ELR (cell line): ENCODE results near the gene IGSF6.
"Not testable (repeated sequence)": the region's sequence is repeated elsewhere in the genome, so short reads cannot be mapped to it uniquely, and the experiment has no call there.

ENCODE experiments used
- DNase-seq: peaks from one replicate; pipeline ENCODE4 v3.0.0-alpha.2; 2015; ENCODE audit warnings: low read depth

Gene IGSF6

GRCh38 chr16:21629616-21630539 is 22.5 kb downstream of the IGSF6 start:
- not testable (repeated sequence) for DNase-seq

- DNase-seq = peak; percentile 73
Observed at GRCh38 chr16:21628772-21629171, 23.6 kb downstream of the IGSF6 start.

- no peak for DNase-seq
Observed at GRCh38 chr16:21628121-21628726, 24.2 kb downstream of the IGSF6 start.

GRCh38 chr16:21626659-21627277 is 25.6 kb downstream of the IGSF6 start:
- DNase-seq = peak; percentile 95

GRCh38 chr16:21625026-21625425 is 27.4 kb downstream of the IGSF6 start:
- no peak for DNase-seq

- no peak for DNase-seq
Observed at GRCh38 chr16:21622545-21622944, 29.9 kb downstream of the IGSF6 start.

- no peak for DNase-seq
Observed at GRCh38 chr16:21620592-21620991, 31.8 kb downstream of the IGSF6 start.

- no peak for DNase-seq
Observed at GRCh38 chr16:21619765-21620425, 32.5 kb downstream of the IGSF6 start.

GRCh38 chr16:21618281-21618680 is 34.1 kb downstream of the IGSF6 start:
- no peak for DNase-seq

- DNase-seq = no peak
Observed at GRCh38 chr16:21617607-21618006, 34.8 kb downstream of the IGSF6 start.

- DNase-seq = no peak
Observed at GRCh38 chr16:21614896-21615295, 37.5 kb downstream of the IGSF6 start.

GRCh38 chr16:21613781-21614180 is 38.6 kb downstream of the IGSF6 start:
- no peak for DNase-seq

- no peak for DNase-seq
Observed at GRCh38 chr16:21613361-21613760, 39.0 kb downstream of the IGSF6 start.

- DNase-seq = no peak
Observed at GRCh38 chr16:21611556-21612384, 40.6 kb downstream of the IGSF6 start.

GRCh38 chr16:21611198-21611555 is 41.2 kb downstream of the IGSF6 start:
- DNase-seq = peak; percentile 48

- DNase-seq = no peak
Observed at GRCh38 chr16:21610766-21611165, 41.6 kb downstream of the IGSF6 start.

- no peak for DNase-seq
Observed at GRCh38 chr16:21610006-21610544, 42.3 kb downstream of the IGSF6 start.

GRCh38 chr16:21608639-21609328 is 43.6 kb downstream of the IGSF6 start:
- no peak for DNase-seq

GRCh38 chr16:21605848-21606247 is 46.6 kb downstream of the IGSF6 start:
- DNase-seq = not testable (repeated sequence)

GRCh38 chr16:21603928-21604327 is 48.5 kb downstream of the IGSF6 start:
- peak; percentile 24 for DNase-seq

- no peak for DNase-seq
Observed at GRCh38 chr16:21602785-21603184, 49.6 kb downstream of the IGSF6 start.
